Uterus (tissue), 2 donors: Measurements from ENCODE around the gene CYP2W1.

Experiments
- POLR2A ChIP-seq, 2 donors: fragments of 450-650 bp; IDR thresholded peaks; one replicate each; pipeline ENCODE4 v1.6.1; 2016; ENCODE audit warnings: antibody characterized with exemption in 2 of 2, mild to moderate bottlenecking in 1 of 2, moderate library complexity in 1 of 2
- TF ChIP-seq, protein P1 (sequence below), 4 experiments: fragments of 200-600 bp in 2 of 4; fragments of 450-650 bp in 2 of 4; sonication (generic) in 2 of 4; IDR thresholded peaks; one replicate each; pipeline ENCODE4 v1.5.1; 2016 to 2019; ENCODE audit warnings: antibody characterized with exemption in 4 of 4, mild to moderate bottlenecking in 2 of 4, moderate library complexity in 1 of 4

DNA sequence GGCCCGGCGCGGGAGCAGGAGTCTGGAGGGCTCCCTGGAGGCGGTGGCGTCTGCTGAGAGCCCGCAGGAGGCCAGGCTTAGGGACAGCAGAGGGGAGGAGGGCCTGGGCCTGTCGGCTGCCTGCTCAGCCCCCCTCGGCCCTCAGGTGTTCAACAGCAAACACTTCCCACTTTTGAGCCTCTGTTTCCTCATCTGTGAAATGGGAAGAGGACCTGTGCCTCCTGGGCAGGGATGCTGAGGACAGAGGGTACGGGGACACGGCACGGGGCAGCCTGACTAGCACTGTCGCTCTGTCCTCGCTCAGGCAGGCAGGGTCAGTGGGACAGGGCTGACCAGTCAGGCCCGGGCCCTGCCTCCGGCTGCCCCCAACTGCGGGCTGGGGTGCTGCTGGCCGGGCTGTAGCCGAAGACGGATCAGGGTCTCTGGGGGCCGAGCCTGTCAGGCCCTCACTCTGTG lies 663 bp downstream of the CYP2W1 start:
- TF ChIP-seq, protein P1, sequence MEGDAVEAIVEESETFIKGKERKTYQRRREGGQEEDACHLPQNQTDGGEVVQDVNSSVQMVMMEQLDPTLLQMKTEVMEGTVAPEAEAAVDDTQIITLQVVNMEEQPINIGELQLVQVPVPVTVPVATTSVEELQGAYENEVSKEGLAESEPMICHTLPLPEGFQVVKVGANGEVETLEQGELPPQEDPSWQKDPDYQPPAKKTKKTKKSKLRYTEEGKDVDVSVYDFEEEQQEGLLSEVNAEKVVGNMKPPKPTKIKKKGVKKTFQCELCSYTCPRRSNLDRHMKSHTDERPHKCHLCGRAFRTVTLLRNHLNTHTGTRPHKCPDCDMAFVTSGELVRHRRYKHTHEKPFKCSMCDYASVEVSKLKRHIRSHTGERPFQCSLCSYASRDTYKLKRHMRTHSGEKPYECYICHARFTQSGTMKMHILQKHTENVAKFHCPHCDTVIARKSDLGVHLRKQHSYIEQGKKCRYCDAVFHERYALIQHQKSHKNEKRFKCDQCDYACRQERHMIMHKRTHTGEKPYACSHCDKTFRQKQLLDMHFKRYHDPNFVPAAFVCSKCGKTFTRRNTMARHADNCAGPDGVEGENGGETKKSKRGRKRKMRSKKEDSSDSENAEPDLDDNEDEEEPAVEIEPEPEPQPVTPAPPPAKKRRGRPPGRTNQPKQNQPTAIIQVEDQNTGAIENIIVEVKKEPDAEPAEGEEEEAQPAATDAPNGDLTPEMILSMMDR (IDR thresholded peaks at IDR 0.05): no peak
- TF ChIP-seq POLR2A (IDR thresholded peaks at IDR 0.05): no peak
